HuH-7.5 (cell line): ENCODE measurements around the gene GRIA2.
"Not testable (repeated sequence)": the region's sequence is repeated elsewhere in the genome, so short reads cannot be mapped to it uniquely, and the experiment has no call there.

Source experiments
- DNase-seq: peaks from one replicate; pipeline ENCODE4 v3.0.0; 2011; ENCODE audit warnings: low spot score

Gene GRIA2

DNA sequence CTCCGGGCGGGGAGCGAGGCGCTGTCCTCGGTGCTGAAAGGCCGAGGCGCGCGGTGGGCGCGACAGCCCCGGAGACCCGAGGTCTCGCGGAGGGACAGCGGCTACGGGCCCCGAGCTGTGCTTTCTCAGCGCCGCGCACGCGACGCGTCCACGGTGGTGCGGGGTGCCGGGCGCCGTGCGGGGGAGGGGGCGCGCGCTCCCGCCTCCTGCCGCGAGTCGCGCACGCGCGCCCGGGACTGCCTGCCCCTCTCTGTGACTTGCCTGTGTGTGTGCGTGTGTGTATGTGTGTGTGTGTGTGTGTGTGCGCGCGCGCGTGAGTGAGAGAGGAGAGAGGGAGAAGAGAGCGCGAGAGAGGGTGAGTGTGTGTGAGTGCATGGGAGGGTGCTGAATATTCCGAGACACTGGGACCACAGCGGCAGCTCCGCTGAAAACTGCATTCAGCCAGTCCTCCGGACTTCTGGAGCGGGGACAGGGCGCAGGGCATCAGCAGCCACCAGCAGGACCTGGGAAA is at the start of gene GRIA2:
GRIA2 (plus strand) TSS at position 358 of the 511 bp plus-strand sequence. CDS start 315 bp downstream, outside the sequence.
- peak; percentile 75 for DNase-seq

DNA sequence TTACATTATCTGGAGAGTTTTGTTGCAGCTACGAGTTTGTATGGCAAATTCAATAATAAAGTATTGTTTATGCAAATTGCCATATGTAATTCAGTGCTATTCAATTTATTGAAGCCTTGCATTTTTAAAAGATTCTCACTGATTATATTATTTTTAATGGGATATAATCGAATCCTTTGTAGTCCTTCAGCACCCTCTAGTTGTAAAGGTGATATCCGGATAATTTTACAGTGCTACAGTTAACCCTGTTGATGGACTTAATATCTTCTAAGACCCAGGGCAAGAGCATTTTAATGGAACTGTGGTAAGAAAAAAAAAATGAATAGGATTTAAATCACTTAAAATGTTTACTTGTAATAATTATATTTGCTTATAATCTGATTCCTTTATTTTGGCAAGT is 48.5 kb upstream of the GRIA2 start:
- DNase-seq: no peak

DNA sequence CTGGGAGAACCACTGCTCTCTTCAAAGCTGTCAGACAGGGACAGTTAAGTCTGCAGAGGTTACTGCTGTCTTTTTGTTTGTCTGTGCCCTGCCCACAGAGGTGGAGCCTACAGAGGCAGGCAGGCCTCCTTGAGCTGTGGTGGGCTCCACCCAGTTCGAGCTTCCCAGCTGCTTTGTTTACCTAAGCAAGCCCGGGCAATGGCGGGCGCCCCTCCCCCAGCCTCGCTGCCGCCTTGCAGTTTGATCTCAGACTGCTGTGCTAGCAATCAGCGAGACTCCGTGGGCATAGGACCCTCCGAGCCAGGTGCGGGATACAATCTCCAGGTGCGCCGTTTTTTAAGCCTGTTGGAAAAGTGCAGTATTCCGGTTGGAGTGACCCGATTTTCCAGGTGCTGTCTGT is 40.3 kb upstream of the GRIA2 start:
- DNase-seq: not testable (repeated sequence)

DNA sequence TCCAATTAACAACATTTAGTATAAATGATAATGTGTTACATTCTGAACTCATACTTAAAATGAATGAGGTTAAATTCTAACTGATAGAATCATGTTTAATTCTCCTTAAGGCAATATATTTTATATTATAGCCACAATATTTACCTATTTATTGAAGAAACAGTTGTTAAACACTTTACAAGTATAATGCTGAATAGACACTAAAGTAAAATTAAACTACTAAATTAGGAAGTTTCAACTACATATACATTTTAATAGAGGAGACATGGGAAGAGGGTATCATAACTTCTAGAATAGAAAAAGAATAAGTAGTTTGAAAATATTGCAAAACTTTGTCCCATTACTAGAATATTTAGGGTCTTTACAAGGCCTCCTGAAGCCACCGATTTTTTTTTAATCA is 36.2 kb upstream of the GRIA2 start:
- no peak for DNase-seq

GRCh38 chr4:157185363-157185762 is 35.2 kb upstream of the GRIA2 start:
- DNase-seq: no peak

- DNase-seq: no peak
Measured at GRCh38 chr4:157195374-157195773, 25.2 kb upstream of the GRIA2 start.

- DNase-seq: no peak
Measured at GRCh38 chr4:157196046-157196445, 24.5 kb upstream of the GRIA2 start.

- DNase-seq: no peak
Measured at GRCh38 chr4:157204634-157205244, 15.8 kb upstream of the GRIA2 start.

DNA sequence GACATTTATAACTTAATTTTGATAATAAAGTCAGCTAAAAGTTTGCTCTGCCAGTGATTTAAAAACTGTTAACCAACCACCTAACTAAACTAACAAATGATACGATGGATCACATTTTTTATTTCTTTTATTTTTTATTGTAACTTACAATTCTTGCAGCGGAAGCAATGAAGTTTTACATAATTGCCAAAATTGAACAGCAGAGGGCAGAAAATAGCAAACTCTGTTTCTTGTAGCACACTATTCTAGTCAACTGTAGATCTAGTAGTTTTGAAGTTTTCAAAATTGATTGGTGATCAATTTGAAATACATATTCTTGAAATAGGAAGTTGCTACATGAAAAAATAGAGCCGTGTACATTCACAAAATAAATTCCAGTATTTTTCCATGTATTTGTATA is 2.8 kb upstream of the GRIA2 start:
- no peak for DNase-seq

- DNase-seq: no peak
Measured at GRCh38 chr4:157219711-157220370, 687 bp upstream of the GRIA2 start.

- DNase-seq: no peak
Measured at GRCh38 chr4:157221426-157221894, 932 bp downstream of the GRIA2 start.

DNA sequence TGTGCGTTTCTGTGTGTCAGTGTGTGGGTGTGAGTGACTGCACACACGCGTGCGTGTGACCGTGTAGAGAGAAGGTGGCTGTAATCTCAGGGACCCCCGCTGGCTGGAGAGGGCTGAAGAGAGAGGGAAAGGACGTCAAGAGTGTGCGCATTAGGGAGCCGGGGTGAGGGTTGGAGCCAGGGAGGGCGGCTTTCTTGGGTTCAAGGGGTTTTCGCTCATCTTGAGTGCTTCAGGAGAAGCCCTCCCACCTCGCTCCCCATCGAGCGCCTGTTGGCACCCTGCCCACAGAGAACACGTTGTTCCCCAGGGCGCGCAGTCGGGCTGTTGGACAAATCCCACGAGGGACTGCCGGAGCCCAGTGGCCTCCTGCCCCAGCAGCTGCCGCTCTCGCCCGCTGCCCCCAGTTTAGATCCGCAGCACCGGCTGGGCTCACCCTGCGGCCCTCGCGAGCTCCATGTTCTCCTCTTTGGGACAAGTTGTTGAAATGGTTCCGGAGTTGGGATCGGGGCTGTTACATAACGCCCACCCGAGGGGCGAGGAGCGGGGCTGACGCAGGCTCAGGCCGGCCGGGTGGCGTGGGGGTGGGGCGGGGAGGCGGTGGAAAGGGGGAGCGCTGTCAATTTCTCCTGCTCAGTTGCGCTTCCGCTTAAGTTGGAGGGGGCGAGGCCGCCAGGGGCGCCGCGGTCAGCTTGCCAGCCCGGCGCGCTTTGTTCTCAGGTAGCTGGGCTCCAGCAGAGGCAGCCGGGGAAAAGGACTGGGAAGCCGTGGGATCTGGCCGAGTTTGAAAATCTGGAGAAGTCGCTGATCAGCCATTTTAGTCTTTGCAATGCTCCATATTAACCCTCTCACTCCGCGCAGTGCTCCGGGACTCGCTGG is 1.6 kb downstream of the GRIA2 start:
- no peak for DNase-seq

DNA sequence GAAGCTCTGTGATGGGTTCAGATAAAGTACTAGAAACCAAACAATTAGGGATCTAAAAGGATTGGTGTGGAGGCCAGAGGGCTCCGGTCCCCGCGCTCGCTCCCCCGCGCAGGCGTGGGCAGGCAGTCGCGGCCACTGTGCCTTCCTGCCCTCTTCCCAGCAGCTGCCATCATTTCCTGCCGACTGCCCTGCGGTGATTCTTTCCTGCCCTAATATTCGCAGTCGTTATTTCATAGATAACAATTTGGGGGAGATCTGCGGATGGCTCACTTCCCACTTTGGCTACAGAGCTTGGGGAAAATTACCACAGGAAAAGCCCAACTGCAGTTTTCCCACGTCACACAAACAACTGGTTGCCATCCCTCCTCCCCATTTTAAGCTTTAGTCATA is 2.2 kb downstream of the GRIA2 start:
- DNase-seq: no peak

GRCh38 chr4:157223456-157223855 is 2.9 kb downstream of the GRIA2 start:
- DNase-seq: no peak

DNA sequence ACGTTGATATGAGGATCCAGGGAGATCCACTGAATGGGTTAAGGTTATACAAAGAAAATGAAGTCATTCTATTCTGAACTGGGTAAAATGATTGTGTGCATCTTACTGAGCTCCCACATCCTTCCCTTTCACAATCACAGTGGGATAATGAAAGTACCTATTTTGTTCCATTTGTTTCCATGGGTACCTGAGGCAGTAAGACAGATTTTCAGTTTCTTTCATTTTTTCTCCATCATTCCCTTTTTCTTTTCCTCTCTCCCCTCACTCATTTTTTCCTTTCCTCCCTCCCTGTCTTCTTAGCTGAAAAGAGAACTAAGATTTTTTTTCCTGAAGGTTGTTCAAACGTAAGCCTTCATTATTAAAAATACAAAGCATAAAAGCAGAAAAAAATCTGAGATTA is 4.6 kb downstream of the GRIA2 start:
- DNase-seq: no peak

DNA sequence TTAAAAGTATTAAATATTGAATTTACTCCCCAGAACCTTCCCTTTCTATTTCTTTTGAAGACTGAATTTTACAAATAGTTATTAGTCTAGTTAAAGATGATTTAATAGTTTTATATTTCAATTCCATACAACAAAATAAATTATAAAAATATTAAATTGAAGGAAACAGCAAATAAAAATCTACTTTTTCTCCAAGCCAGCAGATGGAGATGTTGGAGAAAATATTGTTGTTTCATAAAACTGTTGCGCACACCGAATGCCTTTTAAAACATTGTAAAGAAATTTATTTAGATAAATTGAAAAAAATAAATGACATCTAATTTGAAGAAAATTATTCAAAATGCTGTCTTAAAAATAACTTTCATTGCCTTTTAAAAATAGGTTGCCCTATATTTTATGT is 5.5 kb downstream of the GRIA2 start:
- no peak for DNase-seq

DNA sequence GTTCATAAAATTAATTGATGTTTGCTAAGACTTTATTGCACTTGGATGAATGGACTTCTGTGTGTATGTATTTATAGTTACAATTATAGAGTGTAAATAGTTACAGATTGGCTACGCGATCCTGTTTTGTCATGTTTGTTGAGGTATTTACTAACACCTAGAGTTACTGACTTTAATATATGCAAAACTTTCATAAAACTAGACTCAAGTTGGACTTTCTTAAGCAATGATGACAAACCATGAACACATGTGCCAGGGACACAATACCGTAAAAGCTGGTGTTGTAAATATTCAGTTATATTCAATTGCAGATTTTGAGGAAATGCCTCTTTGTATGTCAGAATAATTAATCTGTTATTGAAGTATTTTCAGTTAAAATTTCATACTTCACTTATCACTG is 6.1 kb downstream of the GRIA2 start:
- DNase-seq: no peak

DNA sequence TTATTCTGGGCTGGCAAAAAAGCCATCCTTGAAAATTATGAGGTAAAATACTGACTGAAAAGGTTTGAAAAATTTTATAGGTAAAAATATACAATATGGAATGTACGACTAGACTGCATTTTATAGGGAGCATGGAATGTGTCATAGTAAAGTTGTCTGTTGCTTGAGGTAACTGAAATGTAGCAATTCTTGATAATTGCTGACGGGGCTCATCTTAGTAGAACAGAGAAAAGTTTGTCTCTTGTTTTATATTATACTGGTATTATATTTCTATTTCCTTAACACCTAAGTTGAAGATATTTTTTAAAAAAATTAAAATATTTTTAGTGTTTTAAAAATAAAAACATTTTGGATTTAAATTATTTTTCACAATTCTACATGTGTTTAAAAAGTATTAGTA is 11.0 kb downstream of the GRIA2 start:
- no peak for DNase-seq

DNA sequence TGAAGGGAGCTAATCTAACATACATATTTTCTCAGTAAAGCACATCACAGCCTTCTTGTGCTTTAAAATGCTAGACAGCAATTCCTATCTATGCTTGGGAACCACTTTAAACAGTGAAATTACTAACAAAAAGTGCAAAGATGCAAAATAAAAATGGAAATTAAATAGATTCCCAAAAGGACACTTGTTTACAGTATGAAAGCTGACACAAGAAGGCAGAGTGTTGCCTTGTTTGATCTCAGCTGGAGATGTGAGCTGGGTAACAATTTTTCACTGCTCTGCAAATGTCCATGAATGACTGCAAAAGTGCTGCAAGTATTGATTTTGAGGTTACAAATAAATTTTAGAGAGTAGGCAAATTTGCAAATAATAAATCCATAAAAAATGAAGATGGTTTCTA is 22.3 kb downstream of the GRIA2 start:
- DNase-seq: no peak

DNA sequence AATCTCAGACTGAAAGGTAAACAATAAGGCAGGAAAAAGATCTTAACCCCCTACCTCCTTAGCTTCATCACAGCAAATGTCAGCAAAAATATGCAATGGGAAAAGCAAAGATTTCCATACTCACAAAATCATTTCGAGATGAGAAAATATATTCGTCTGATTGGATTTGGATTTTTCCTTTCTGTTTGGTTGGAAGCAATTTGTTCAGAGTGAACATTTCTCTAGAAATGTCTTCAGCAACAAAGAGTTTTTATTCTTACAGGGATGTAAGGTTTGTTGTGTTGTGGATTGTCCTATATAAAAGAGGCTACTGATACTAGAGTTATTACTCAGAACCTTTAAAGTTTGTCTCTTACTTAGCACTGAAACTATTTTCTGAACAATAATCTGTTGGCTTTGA is 23.8 kb downstream of the GRIA2 start:
- no peak for DNase-seq

DNA sequence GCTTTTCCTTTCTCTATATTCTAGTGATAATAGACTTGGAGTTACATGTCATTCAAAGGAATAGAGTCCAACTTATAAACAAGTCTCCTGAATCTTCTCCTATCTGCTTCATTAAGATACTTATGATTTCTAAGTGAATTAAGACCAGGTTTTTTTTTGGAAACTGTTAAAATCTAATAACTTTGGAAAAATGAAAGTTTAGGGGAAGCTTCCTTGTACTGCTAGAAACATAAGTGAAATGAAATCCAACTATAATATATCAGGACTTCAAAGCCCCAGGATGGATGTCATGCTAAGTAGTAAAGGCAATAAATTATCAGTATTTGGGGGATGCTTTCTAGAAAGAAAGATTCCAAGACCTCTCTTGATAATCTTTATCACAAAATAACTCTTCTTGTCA is 24.8 kb downstream of the GRIA2 start:
- no peak for DNase-seq

DNA sequence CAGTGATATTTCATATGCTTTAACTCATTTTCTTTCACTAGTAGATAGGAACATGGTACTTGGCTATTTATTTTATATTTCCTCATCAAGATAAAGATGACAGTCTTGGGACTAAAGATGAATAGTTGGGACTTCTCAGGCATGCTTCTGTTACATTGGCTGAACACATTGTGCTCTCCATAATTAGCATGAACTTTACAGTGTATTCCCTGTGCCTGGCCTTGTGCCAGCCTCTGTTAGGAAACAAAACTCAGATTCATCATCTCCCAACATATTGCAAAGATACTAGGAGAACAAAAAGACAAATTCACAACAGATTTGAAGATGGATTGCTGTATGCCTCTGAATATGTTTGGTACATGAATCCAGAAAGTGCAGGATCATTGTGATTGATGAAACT is 26.4 kb downstream of the GRIA2 start:
- DNase-seq: no peak

GRCh38 chr4:157258165-157258564 is 37.6 kb downstream of the GRIA2 start:
- not testable (repeated sequence) for DNase-seq
